NCI-H526 treated with DMSO at 0.1 percent for 48 hours (cell line): ENCODE results near the gene PICK1.

Experiments used
- DNase-seq: peaks from one replicate; lab custom pipeline; 2025; lab: John Stamatoyannopoulos, UW

The PICK1 gene

GRCh38 chr22:38056969-38057891 is at the start of gene PICK1:
TSS of gene PICK1 (plus strand) at chr22:38057404. CDS start at chr22:38057810, 406 bp downstream.
- peak; percentile 64 for DNase-seq

GRCh38 chr22:38009000-38009806 is 48.0 kb upstream of the PICK1 start:
- no peak for DNase-seq

- DNase-seq: no peak
These were observed 44.6 kb upstream of the PICK1 start for GRCh38 chr22:38012604-38013072.

GRCh38 chr22:38014083-38014482 is 43.1 kb upstream of the PICK1 start:
- DNase-seq: no peak

GRCh38 chr22:38016182-38017151 is 40.7 kb upstream of the PICK1 start:
- DNase-seq: no peak

GRCh38 chr22:38017272-38017920 is 39.8 kb upstream of the PICK1 start:
- no peak for DNase-seq

GRCh38 chr22:38017939-38018885 is 39.0 kb upstream of the PICK1 start:
- DNase-seq: no peak

- DNase-seq: no peak
These were observed 38.0 kb upstream of the PICK1 start for GRCh38 chr22:38018938-38019827.

- no peak for DNase-seq
These were observed 36.0 kb upstream of the PICK1 start for GRCh38 chr22:38021206-38021605.

GRCh38 chr22:38023045-38023444 is 34.2 kb upstream of the PICK1 start:
- DNase-seq: no peak

GRCh38 chr22:38025514-38025913 is 31.7 kb upstream of the PICK1 start:
- no peak for DNase-seq

- no peak for DNase-seq
These were observed 30.8 kb upstream of the PICK1 start for GRCh38 chr22:38026130-38027111.

GRCh38 chr22:38027487-38027886 is 29.7 kb upstream of the PICK1 start:
- no peak for DNase-seq

GRCh38 chr22:38028344-38029130 is 28.7 kb upstream of the PICK1 start:
- DNase-seq: no peak

GRCh38 chr22:38029370-38029769 is 27.8 kb upstream of the PICK1 start:
- DNase-seq: no peak

- DNase-seq: no peak
These were observed 27.3 kb upstream of the PICK1 start for GRCh38 chr22:38029901-38030300.
